ENCODE data around the gene CNTRL. TPM values are rescaled to one million over a fixed set of nuclear protein-coding genes. Genes with fewer than 3 reads are reported as not detected.

The CNTRL gene
- total RNA-seq, 1 donor from 2014 or later = 27.6 TPM

- no peaks in the 10 kb centered on the region for H3K9me3 Mint-ChIP-seq
- DNase-seq (ENCODE audit: low read depth, low spot score) = no peak
- H3K27me3 Mint-ChIP-seq (ENCODE audit: low read depth) = no peaks in the 10 kb centered on the region
- H3K36me3 Mint-ChIP-seq (ENCODE audit: low read depth) = no peaks in the 10 kb centered on the region
- no peak within 1 kb of the TSS for H3K27ac Mint-ChIP-seq (ENCODE audit: unreplicated experiment)
- H3K4me3 Mint-ChIP-seq = no peak within 1 kb of the TSS
- no peak for TF ChIP-seq CTCF (conservative IDR thresholded peaks at IDR 0.05)
- H3K4me1 Mint-ChIP-seq = no peaks in the 10 kb centered on the region
These were observed 24.4 kb upstream of the CNTRL start, which contains the start of gene C5 for GRCh38 chr9:121050128-121050988. Gene C5, minus strand, starts transcription at chr9:121050275. Its CDS starts 29 bp downstream, at chr9:121050246.

- peaks cover 3% of the 10 kb centered on the region for H3K36me3 Mint-ChIP-seq (ENCODE audit: low read depth)
- TF ChIP-seq CTCF (conservative IDR thresholded peaks at IDR 0.05) = no peak
- H3K9me3 Mint-ChIP-seq = no peaks in the 10 kb centered on the region
- no peaks in the 10 kb centered on the region for H3K4me1 Mint-ChIP-seq
- H3K27ac Mint-ChIP-seq (ENCODE audit: unreplicated experiment) = no peak overlapping the region
- no peaks in the 10 kb centered on the region for H3K27me3 Mint-ChIP-seq (ENCODE audit: low read depth)
- no peak for DNase-seq (ENCODE audit: low read depth, low spot score)
- H3K4me3 Mint-ChIP-seq = no peak overlapping the region
These were observed 21.2 kb upstream of the CNTRL start for GRCh38 chr9:121053544-121053943.

- TF ChIP-seq CTCF (conservative IDR thresholded peaks at IDR 0.05) = peak; percentile 42
These were observed 19.1 kb upstream of the CNTRL start for GRCh38 chr9:121055642-121056143.

GRCh38 chr9:121057821-121058220, 16.9 kb upstream of the CNTRL start:
- TF ChIP-seq CTCF (conservative IDR thresholded peaks at IDR 0.05) = no peak
- H3K27me3 Mint-ChIP-seq (ENCODE audit: low read depth) = no peaks in the 10 kb centered on the region
- H3K36me3 Mint-ChIP-seq (ENCODE audit: low read depth) = peaks cover 3% of the 10 kb centered on the region
- no peak overlapping the region for H3K27ac Mint-ChIP-seq (ENCODE audit: unreplicated experiment)
- H3K4me1 Mint-ChIP-seq = no peaks in the 10 kb centered on the region
- no peak for DNase-seq (ENCODE audit: low read depth, low spot score)
- no peak overlapping the region for H3K4me3 Mint-ChIP-seq
- H3K9me3 Mint-ChIP-seq = no peaks in the 10 kb centered on the region

More at GRCh38 chr9:121055642-121056143, 19.1 kb upstream of the CNTRL start:
- Mint-ChIP-seq H3K4me1 (no peaks in the 10 kb centered on the region), H3K4me3 (no peak overlapping the region), H3K9me3 (no peaks in the 10 kb centered on the region), H3K27me3 (ENCODE audit: low read depth) (no peaks in the 10 kb centered on the region), H3K27ac (ENCODE audit: unreplicated experiment) (no peak overlapping the region), H3K36me3 (ENCODE audit: low read depth) (peaks cover 3% of the 10 kb centered on the region)
- DNase-seq (ENCODE audit: low read depth, low spot score) = no peak

GRCh38 chr9:121059513-121059912, 15.2 kb upstream of the CNTRL start:
- Mint-ChIP-seq H3K9me3 (no peaks in the 10 kb centered on the region), H3K27me3 (ENCODE audit: low read depth) (no peaks in the 10 kb centered on the region), H3K36me3 (ENCODE audit: low read depth) (peaks cover 3% of the 10 kb centered on the region), H3K27ac (ENCODE audit: unreplicated experiment) (no peak overlapping the region), H3K4me3 (no peak overlapping the region), H3K4me1 (no peaks in the 10 kb centered on the region)
- no peak for DNase-seq (ENCODE audit: low read depth, low spot score)
- no peak for TF ChIP-seq CTCF (conservative IDR thresholded peaks at IDR 0.05)
